GM21723 (cell line): ENCODE measurements around the gene NDUFS6.
"Not testable (repeated sequence)": the region's sequence is repeated elsewhere in the genome, so short reads cannot be mapped to it uniquely, and the experiment has no call there.

Experiments
- ATAC-seq: cut with Tn5 transposase; IDR thresholded peaks from one replicate; pipeline ENCODE4 v1.9.1; 2021; ENCODE audit warnings: mild to moderate bottlenecking, moderate library complexity; ENCODE audit not compliant: unreplicated experiment

Gene NDUFS6

DNA sequence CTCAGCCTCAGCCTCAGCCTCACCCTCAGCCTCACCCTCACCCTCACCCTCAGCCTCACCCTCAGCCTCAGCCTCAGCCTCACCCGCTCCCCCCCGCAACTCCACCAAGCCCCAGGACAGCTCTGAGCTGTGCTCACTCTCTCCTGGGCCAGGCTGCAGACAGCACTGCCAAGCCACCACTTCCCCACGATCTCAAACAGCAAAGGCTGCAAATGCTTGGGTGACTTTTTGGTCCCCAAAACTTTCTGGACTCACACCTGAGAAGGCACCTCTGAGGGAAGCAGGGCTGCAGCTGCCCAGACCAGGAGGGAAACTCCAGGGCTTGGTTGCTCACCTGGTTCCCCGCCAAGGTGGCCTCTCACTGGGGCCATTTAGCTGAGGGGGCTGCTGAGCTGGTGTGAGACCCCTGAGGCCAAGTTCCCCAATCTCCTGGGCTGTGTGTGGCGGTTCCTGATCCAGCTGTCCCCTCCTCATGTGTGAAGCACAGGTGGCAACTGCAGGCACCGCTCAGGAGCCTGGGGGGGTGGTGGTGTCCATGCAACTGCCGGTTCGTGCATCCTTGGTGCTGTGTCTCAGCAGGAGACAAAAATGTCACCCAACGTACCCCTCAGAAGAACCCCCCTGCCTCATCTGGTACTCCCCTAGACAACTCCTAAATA is 19.4 kb upstream of the NDUFS6 start:
- no peak for ATAC-seq

DNA sequence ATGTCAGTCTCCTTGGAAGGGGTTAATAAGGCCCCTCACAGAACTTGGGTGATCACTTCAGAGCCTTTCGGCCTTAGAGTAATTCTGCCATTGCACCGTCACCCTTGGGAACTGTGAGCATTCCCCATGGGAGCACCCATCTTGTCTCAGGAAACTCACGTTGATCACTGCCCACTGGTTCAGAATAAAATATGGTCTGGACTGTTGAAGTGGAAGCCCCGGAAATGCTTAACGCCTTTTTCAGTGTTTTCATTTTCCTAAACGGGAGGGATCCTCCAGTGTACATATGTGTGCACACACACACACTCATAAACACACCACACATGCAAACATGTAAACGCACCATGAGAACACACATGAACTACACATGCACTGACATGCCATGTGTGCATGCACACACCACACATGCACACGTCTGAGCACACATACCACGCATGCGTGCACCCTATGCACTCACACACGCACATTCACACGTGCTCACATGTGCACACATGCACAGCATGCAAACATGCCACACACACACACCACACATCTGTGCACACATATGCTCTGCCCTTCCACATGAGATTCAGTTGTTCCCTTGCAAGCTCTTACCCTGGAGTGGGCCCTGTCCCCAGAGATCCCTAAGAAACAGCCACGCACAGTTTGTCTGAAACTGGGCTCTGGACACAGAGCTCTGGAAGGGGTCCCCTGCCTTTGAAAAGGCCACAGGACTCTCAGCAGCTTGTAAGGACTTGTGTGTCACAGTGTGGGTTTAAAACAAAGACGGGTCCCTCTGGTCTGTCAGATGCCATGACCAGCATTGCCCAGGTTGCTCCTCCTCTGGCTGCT is 18.6 kb upstream of the NDUFS6 start:
- ATAC-seq, result peak; percentile 15

GRCh38 chr5:1783216-1783554 is 18.0 kb upstream of the NDUFS6 start:
- ATAC-seq, result peak; percentile 81

- ATAC-seq, result no peak
Measured at GRCh38 chr5:1784197-1785050, 16.8 kb upstream of the NDUFS6 start.

- no peak for ATAC-seq
Measured at GRCh38 chr5:1785062-1785461, 16.1 kb upstream of the NDUFS6 start.

- no peak for ATAC-seq
Measured at GRCh38 chr5:1785984-1786383, 15.2 kb upstream of the NDUFS6 start.

GRCh38 chr5:1786621-1787471 is 14.4 kb upstream of the NDUFS6 start:
- ATAC-seq, result no peak

GRCh38 chr5:1787472-1788047 is 13.6 kb upstream of the NDUFS6 start:
- ATAC-seq, result no peak

DNA sequence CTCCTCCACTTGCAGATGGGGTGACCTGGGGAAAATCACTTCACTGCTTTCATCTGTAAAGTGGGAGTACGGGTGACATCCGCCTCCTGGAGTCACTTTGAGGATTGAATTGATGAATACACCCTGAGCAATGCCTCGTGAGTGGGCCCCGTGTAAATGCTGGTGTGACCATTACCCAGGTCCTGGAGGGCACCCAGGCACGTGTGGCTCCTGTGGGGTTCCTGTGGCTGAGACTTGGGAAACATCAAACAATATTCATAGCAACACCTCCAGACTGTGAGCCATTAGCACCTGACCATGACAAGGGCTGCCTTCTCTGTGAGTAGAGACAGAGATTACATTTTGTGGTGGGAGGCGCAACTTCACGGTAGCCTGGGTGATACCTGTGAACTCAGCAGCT is 13.0 kb upstream of the NDUFS6 start:
- no peak for ATAC-seq

DNA sequence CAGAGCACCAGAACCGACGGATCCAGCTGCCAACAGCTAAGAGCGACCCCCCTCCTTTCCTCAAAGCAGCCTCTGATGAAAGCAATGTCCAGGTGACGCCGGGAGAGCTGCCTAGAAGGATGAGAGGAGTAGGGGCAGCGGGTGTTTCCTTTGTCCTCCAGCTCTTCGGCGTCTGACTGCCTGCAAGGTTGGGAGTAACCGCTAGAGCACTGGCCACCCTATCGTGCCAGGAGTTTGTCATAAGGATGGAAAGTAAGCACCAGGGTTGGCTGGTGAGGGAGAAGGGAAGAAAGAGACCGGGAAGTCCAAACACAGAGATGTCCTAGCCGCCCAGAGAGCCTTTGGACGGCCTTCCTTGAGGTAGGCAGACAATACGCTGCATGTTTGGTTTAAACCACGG is 12.4 kb upstream of the NDUFS6 start:
- ATAC-seq, result no peak

- ATAC-seq, result not testable (repeated sequence)
Measured at GRCh38 chr5:1789438-1789833, 11.8 kb upstream of the NDUFS6 start.

- ATAC-seq, result no peak
Measured at GRCh38 chr5:1789834-1790471, 11.3 kb upstream of the NDUFS6 start.

GRCh38 chr5:1791176-1791575 is 10.0 kb upstream of the NDUFS6 start:
- ATAC-seq, result no peak

GRCh38 chr5:1792842-1793266 is 8.4 kb upstream of the NDUFS6 start:
- peak; percentile 95 for ATAC-seq

DNA sequence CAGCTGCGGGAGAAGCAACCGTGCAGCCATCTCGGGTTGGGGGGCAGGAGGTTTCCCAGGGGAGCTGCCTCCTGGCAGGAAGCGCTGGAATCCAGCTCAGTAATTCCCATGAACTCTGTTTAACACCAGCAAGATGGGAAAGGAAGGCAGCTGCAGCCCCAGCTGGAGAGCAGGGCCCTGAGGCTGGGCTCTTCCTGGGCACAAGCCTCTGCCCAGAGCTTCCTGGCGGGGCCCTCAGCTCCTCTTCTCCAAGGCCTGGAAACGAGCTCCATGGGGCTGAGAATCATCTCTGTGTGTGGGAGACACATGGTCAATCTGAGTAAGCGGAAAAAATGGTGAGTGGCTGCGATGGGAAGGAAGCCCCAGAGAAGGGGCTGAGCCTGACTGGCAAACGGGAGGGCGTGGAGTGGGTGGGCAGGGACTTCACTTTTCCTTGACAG is 7.9 kb upstream of the NDUFS6 start:
- ATAC-seq, result no peak

- ATAC-seq, result no peak
Measured at GRCh38 chr5:1793966-1794900, 7.0 kb upstream of the NDUFS6 start.

- ATAC-seq, result no peak
Measured at GRCh38 chr5:1794901-1795290, 6.3 kb upstream of the NDUFS6 start.

- ATAC-seq, result no peak
Measured at GRCh38 chr5:1795506-1795905, 5.7 kb upstream of the NDUFS6 start.

DNA sequence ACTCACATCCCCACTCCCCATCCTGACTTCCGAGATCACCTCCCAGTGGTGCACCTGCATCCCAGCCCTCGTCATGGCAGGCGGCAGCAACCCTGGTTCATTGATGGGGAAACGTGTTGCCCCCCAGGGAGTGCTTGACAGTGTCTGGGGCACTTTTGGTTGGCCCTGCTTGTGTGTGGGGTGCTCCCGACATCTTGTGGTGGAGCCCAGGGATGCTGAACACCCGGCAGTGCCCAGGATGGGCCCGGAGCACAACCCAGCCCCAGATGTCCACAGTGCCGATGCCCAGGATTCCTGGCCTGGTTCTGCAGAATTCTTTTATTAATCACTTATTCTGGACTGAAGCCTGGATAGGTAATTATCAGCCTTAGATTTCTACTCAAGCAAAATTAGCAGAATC is 5.3 kb upstream of the NDUFS6 start:
- no peak for ATAC-seq
